Lower lobe of right lung (tissue), 2 donors: ENCODE data around the gene HSCB. TPM values are rescaled to one million over a fixed set of nuclear protein-coding genes. Genes with fewer than 3 reads are reported as not detected.
A peak's percentile ranks its signal among the peaks of the same experiment; 100 is the strongest.
"Not testable (repeated sequence)": the region's sequence is repeated elsewhere in the genome, so short reads cannot be mapped to it uniquely, and the experiment has no call there.

Experiments used
- ATAC-seq, 2 donors: fragments of 200-7000 bp; cut with Tn5 transposase; one replicate each; pipeline ENCODE4 v1.9.1; 2020 to 2022; ENCODE audit warnings: mild to moderate bottlenecking in 2 of 2, moderate library complexity in 2 of 2
- DNase-seq: peaks from one replicate; pipeline ENCODE4 v3.0.0-alpha.2; 2020
- H3K27ac ChIP-seq: fragments of 200-600 bp; one replicate; pipeline ENCODE4 v1.8.0; 2022
- H3K27me3 ChIP-seq: fragments of 200-600 bp; one replicate; pipeline ENCODE4 v1.8.0; 2022; ENCODE audit warnings: low read depth
- H3K36me3 ChIP-seq: fragments of 200-600 bp; one replicate; pipeline ENCODE4 v1.8.0; 2022; ENCODE audit warnings: mild to moderate bottlenecking
- H3K4me1 ChIP-seq: fragments of 200-600 bp; one replicate; pipeline ENCODE4 v1.8.0; 2022
- H3K4me3 ChIP-seq: fragments of 200-600 bp; one replicate; pipeline ENCODE4 v1.8.0; 2022; ENCODE audit warnings: mild to moderate bottlenecking
- H3K9me3 ChIP-seq: fragments of 200-600 bp; one replicate; pipeline ENCODE4 v1.8.0; 2022
- CTCF ChIP-seq: fragments of 200-600 bp; IDR thresholded peaks from one replicate; pipeline ENCODE4 v1.8.0; 2022; ENCODE audit warnings: antibody characterized with exemption, mild to moderate bottlenecking
- intact Hi-C: fragments of 100-400 bp; cut with DNase I; formaldehyde crosslinking; loops from one replicate; pipeline ENCODE4 v1.11.0; 2022
- total RNA-seq: library from RNA; stranded (reverse); fragmentation: NEBNext Ultra II Directional; extraction: Animal tissue kit (Norgen Biotek cat#: 25700); gene quantifications from one replicate; pipeline ENCODE4 v1.2.1, GENCODE V29; 2021
- donor health status: DM: no; HTN: yes; CAD: no; lungs with severe emphysema.

HSCB gene
- total RNA-seq, 1 donor from 2014 or later, result 13.4 TPM

GRCh38 chr22:28734393-28734792 lies 7.4 kb upstream of the HSCB start:
- Histone ChIP-seq H3K4me1 (no peaks in the 10 kb centered on the region), H3K36me3 (peaks cover 4% of the 10 kb centered on the region), H3K27ac (no peak overlapping the region), H3K4me3 (no peak overlapping the region), H3K27me3 (no peaks in the 10 kb centered on the region), H3K9me3 (no peaks in the 10 kb centered on the region)
- TF ChIP-seq CTCF, result no peak
- DNase-seq, result no peak
- peak; percentile 68 to 71 for ATAC-seq
- intact Hi-C loops, result no loop called here

- H3K27me3 ChIP-seq, result no peaks in the 10 kb centered on the region
- ATAC-seq (no peak), DNase-seq (no peak)
- no peaks in the 10 kb centered on the region for H3K9me3 ChIP-seq
- intact Hi-C loops, result no loop called here
- H3K4me3 ChIP-seq, result no peak overlapping the region
- no peak for TF ChIP-seq CTCF
- H3K4me1 ChIP-seq, result peaks cover 6% of the 10 kb centered on the region
- H3K27ac ChIP-seq, result no peak overlapping the region
- H3K36me3 ChIP-seq, result peaks cover 4% of the 10 kb centered on the region
These were observed 5.3 kb upstream of the HSCB start for GRCh38 chr22:28736301-28737155.

- TF ChIP-seq CTCF, result no peak
- H3K9me3 ChIP-seq, result no peaks in the 10 kb centered on the region
- no peak for DNase-seq
- no peak for ATAC-seq
- H3K4me1 ChIP-seq, result peaks cover 7% of the 10 kb centered on the region
- no peak overlapping the region for H3K27ac ChIP-seq
- intact Hi-C loops, result no loop called here
- H3K27me3 ChIP-seq, result no peaks in the 10 kb centered on the region
- no peak overlapping the region for H3K4me3 ChIP-seq
- H3K36me3 ChIP-seq, result no peaks in the 10 kb centered on the region
These were observed 4.1 kb upstream of the HSCB start for GRCh38 chr22:28737701-28738100.

- intact Hi-C loops, result not testable (repeated sequence)
These were observed 3.0 kb upstream of the HSCB start for GRCh38 chr22:28738876-28739275.

GRCh38 chr22:28741200-28741784 lies 547 bp upstream of the HSCB start:
- no peak for TF ChIP-seq CTCF
- peaks cover 32% of the 10 kb centered on the region for H3K36me3 ChIP-seq
- intact Hi-C loops, result no loop called here
- peak overlapping the region; percentile 86 for H3K4me3 ChIP-seq
- DNase-seq (no peak), ATAC-seq (no peak)
- peaks cover 17% of the 10 kb centered on the region for H3K4me1 ChIP-seq
- H3K27ac ChIP-seq, result no peak overlapping the region
- H3K27me3 ChIP-seq, result no peaks in the 10 kb centered on the region
- no peaks in the 10 kb centered on the region for H3K9me3 ChIP-seq

More at GRCh38 chr22:28738876-28739275, 3.0 kb upstream of the HSCB start:
- DNase-seq, H3K9me3 ChIP-seq, H3K4me3 ChIP-seq, H3K27me3 ChIP-seq, H3K27ac ChIP-seq, ATAC-seq, H3K36me3 ChIP-seq: not testable (repeated sequence)
- H3K4me1 ChIP-seq, result peaks cover 17% of the 10 kb centered on the region

GRCh38 chr22:28742562-28742962 lies 723 bp downstream of the HSCB start:
- Histone ChIP-seq H3K36me3 (peaks cover 45% of the 10 kb centered on the region), H3K27ac (peak overlapping the region; percentile 96), H3K4me1 (peaks cover 17% of the 10 kb centered on the region), H3K9me3 (no peaks in the 10 kb centered on the region), H3K4me3 (peak overlapping the region; percentile 86), H3K27me3 (no peaks in the 10 kb centered on the region)
- TF ChIP-seq CTCF, result no peak
- ATAC-seq, result no peak
- intact Hi-C loops, result no loop called here
- no peak for DNase-seq
